Spleen (tissue), 11 donors: ENCODE data around the gene SLAMF9. TPM values are rescaled to one million over a fixed set of nuclear protein-coding genes. Genes with fewer than 3 reads are reported as not detected.

Source experiments
- DNase-seq: peaks from one replicate; pipeline ENCODE4 v3.0.0-alpha.2; 2020
- H3K27ac ChIP-seq, 8 donors: fragments of 200-600 bp; sonication (generic) in 7 of 8; 1 replicate in 4 of 8; 2 replicates in 4 of 8; pipeline versions ENCODE4 v1.5.0 to v1.8.0; 2016 to 2021; ENCODE audit warnings: inconsistent platforms in 4 of 8, mild to moderate bottlenecking in 4 of 8, moderate library complexity in 1 of 8
- H3K27me3 ChIP-seq, 7 donors: fragments of 200-600 bp; sonication (generic) in 6 of 7; replicated peaks in 1 of 7; 1 replicate in 4 of 7; 2 replicates in 3 of 7; pipeline versions ENCODE4 v1.5.0 to v1.8.0; 2016 to 2021; ENCODE audit warnings: inconsistent platforms in 3 of 7, mild to moderate bottlenecking in 1 of 7
- H3K36me3 ChIP-seq, 6 donors: fragments of 200-600 bp; sonication (generic) in 5 of 6; 1 replicate in 4 of 6; 2 replicates in 2 of 6; pipeline versions ENCODE4 v1.5.0 to v1.8.0; 2016 to 2021; ENCODE audit warnings: inconsistent platforms in 2 of 6
- H3K4me1 ChIP-seq, 6 donors: fragments of 200-600 bp; sonication (generic) in 5 of 6; 1 replicate in 3 of 6; 2 replicates in 3 of 6; pipeline versions ENCODE4 v1.5.0 to v1.8.0; 2016 to 2021; ENCODE audit warnings: inconsistent platforms in 3 of 6
- H3K4me3 ChIP-seq, 8 donors: fragments of 200-600 bp; sonication (generic) in 7 of 8; 1 replicate in 4 of 8; 2 replicates in 4 of 8; pipeline versions ENCODE4 v1.5.0 to v1.8.0; 2016 to 2021; ENCODE audit warnings: inconsistent platforms in 4 of 8, mild to moderate bottlenecking in 4 of 8, moderate library complexity in 2 of 8
- H3K9me3 ChIP-seq, 8 donors: fragments of 200-600 bp; sonication (generic) in 7 of 8; 1 replicate in 4 of 8; 2 replicates in 4 of 8; pipeline versions ENCODE4 v1.5.0 to v1.8.0; 2016 to 2021; ENCODE audit warnings: inconsistent platforms in 4 of 8
- POLR2A ChIP-seq, 3 donors: fragments of 450-650 bp; IDR thresholded peaks; one replicate each; pipeline ENCODE4 v1.5.1; 2017; ENCODE audit warnings: antibody characterized with exemption in 3 of 3, mild to moderate bottlenecking in 1 of 3
- POLR2AphosphoS5 ChIP-seq, 3 donors: sonication (generic); formaldehyde crosslinking; IDR thresholded peaks; one replicate each; pipeline ENCODE4 v1.5.1; 2017; ENCODE audit warnings: antibody characterized with exemption in 3 of 3
- WGBS, 5 donors: extraction: QIAGEN DNeasy Blood & Tissue Kit in 3 of 5; methylation state at CpG; one replicate each; pipeline versions ENCODE4 v1.1.5 to v1.1.7; 2013 to 2018; 5-methylcytosine and 5-hydroxymethylcytosine counted together
- intact Hi-C: fragments of 100-400 bp; cut with DNase I; formaldehyde crosslinking; loops from one replicate; pipeline ENCODE4 v1.15.0; 2023; ENCODE audit warnings: low total_unique reads
- polyA plus RNA-seq, 3 donors: library from polyadenylated mRNA; stranded (reverse); fragments of 200-250 nt; gene quantifications; one replicate each; pipeline ENCODE4 v1.2.1, GENCODE V29; 2013
- total RNA-seq, 7 donors: library from RNA; depleted of rRNA in 3 of 7; stranded (reverse); fragments of >200 nt in 3 of 7; fragmentation: NEBNext Ultra II Directional in 4 of 7; extraction: Animal tissue kit (Norgen Biotek cat#: 25700) in 4 of 7; gene quantifications; one replicate each; pipeline versions ENCODE4 v1.1.0 to v1.2.1, GENCODE V29; 2016 to 2021
- TF ChIP-seq, protein P1 (sequence below), 11 experiments: fragments of 200-600 bp in 7 of 11; fragments of 450-650 bp in 4 of 11; sonication (generic) in 4 of 11; IDR thresholded peaks in 8 of 11; conservative IDR thresholded peaks in 3 of 11; 1 replicate in 7 of 11; 2 replicates in 4 of 11; pipeline versions ENCODE4 v1.4.0 to v1.8.0; 2016 to 2021; ENCODE audit warnings: antibody characterized with exemption in 11 of 11, inconsistent platforms in 4 of 11, mild to moderate bottlenecking in 1 of 11
- donor health status: healthy with polysubstance abuse.
- donor health status: DM: no; HTN: no; CAD: no; lungs with moderate emphysema.
- donor health status: DM: no; HTN: no; CAD: no.
- donor health status: Bipolar disorder and iron deficiency.
- donor health status: healthy.
- donor health status: DM: no; HTN: no; CAD: no.
- donor health status: DM: yes; HTN: yes; CAD: no.

SLAMF9 gene
- total and polyA plus RNA-seq, 10 donors = 0.14 to 1.3 (median 0.46) TPM; not detected in 4

DNA sequence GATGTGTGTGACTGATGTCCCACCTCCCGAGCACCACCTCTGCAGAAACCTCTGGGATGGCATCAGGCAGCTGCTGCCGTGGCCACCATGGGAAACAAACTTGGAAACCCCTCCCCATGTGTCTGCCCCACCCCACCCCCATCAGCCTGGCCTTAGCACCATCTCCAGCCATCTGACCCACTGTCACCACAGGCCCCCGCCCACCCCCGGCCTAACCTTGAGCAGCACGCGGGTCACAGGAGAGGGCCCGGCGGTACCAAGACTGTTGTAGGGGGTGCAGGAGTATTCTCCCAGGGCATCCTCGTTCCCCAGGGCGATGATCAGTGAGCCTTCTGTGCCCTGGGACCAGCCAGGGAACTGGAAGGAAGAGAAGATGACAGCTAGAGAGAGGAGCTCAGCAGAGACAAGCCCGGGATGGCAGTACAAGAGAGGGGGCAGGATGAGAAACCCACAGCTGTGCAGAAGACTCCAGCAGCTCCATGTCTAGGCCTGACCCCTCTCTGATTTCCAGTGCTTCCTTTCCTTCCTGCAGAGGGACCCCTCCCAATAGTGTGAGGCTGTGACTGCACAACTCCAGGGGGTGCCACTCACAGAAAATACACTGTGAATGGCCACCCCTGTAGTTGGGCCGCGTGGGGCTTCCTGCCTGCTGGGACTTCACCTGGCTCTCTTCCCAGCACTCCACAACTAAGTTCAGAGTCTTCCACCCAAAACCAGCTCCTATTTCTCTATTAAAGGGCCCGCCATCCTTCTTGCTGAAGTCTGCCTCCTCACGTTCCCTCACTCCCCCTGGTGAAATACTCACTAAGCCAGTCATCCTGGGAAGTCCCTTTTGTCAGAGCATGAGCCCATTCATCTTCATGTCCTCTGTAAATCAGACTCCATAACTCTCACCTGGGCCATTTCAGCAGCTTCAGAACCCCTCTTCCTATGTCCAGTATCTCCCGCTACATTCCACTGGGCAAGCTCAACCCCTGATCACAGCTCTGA lies 21.4 kb downstream of the SLAMF9 start:
- WGBS, 5 donors = 66 to 81% (median 72%) methylated on average over 15 to 16 of the region's 16 CpGs
- Histone ChIP-seq H3K9me3 (no peaks in the 10 kb centered on the region), H3K36me3 (no peaks in the 10 kb centered on the region), H3K4me1 (peaks cover 15 to 48% (median 31%) of the 10 kb centered on the region in 6 donors), H3K27ac (no peak overlapping the region), H3K27me3 (peaks cover 0 to 10% (median 0%) of the 10 kb centered on the region in 7 donors), H3K4me3 (no peak overlapping the region)
- TF ChIP-seq, protein P1, sequence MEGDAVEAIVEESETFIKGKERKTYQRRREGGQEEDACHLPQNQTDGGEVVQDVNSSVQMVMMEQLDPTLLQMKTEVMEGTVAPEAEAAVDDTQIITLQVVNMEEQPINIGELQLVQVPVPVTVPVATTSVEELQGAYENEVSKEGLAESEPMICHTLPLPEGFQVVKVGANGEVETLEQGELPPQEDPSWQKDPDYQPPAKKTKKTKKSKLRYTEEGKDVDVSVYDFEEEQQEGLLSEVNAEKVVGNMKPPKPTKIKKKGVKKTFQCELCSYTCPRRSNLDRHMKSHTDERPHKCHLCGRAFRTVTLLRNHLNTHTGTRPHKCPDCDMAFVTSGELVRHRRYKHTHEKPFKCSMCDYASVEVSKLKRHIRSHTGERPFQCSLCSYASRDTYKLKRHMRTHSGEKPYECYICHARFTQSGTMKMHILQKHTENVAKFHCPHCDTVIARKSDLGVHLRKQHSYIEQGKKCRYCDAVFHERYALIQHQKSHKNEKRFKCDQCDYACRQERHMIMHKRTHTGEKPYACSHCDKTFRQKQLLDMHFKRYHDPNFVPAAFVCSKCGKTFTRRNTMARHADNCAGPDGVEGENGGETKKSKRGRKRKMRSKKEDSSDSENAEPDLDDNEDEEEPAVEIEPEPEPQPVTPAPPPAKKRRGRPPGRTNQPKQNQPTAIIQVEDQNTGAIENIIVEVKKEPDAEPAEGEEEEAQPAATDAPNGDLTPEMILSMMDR (IDR thresholded peaks at IDR 0.05 in 8 of 11, conservative IDR thresholded peaks at IDR 0.05 in 3 of 11) = no peak
- no peak for TF ChIP-seq POLR2A (IDR thresholded peaks at IDR 0.05)
- TF ChIP-seq POLR2AphosphoS5 (IDR thresholded peaks at IDR 0.05) = no peak
- DNase-seq = peak; percentile 69
- intact Hi-C loops = no loop called here

DNA sequence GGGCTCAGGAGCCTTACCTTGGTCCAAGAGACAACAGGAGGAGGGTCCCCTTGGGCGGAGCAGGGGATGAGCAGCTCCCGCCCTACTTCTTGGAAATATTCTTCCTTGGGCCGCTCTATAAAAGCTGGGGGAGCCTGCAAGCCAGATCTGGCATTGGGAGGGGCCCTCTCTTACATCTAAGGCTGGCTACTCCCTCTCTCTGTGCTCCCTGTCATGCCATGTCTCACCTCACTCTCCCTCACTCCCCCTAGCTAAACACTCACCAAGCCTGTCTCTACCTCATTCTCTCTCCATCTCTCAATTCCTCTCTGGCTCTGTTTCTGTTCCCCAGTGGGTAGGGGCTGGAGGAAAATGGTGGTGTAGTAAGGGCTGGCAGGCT lies 22.3 kb downstream of the SLAMF9 start:
- H3K27me3 ChIP-seq = peaks cover 0 to 2% (median 0%) of the 10 kb centered on the region in 7 donors
- peaks cover 8 to 40% (median 23%) of the 10 kb centered on the region in 6 donors for H3K4me1 ChIP-seq
- DNase-seq = no peak
- no peak overlapping the region for H3K27ac ChIP-seq
- H3K9me3 ChIP-seq = no peaks in the 10 kb centered on the region
- 92 to 100% (median 97%) methylated on average over 3 of the region's 3 CpGs for WGBS, 5 donors
- H3K36me3 ChIP-seq = no peaks in the 10 kb centered on the region
- no peak overlapping the region for H3K4me3 ChIP-seq
- TF ChIP-seq, protein P1 (IDR thresholded peaks at IDR 0.05 in 8 of 11, conservative IDR thresholded peaks at IDR 0.05 in 3 of 11) = no peak
- no peak for TF ChIP-seq POLR2AphosphoS5 (IDR thresholded peaks at IDR 0.05)
- TF ChIP-seq POLR2A (IDR thresholded peaks at IDR 0.05) = no peak
- intact Hi-C loops = no loop called here

DNA sequence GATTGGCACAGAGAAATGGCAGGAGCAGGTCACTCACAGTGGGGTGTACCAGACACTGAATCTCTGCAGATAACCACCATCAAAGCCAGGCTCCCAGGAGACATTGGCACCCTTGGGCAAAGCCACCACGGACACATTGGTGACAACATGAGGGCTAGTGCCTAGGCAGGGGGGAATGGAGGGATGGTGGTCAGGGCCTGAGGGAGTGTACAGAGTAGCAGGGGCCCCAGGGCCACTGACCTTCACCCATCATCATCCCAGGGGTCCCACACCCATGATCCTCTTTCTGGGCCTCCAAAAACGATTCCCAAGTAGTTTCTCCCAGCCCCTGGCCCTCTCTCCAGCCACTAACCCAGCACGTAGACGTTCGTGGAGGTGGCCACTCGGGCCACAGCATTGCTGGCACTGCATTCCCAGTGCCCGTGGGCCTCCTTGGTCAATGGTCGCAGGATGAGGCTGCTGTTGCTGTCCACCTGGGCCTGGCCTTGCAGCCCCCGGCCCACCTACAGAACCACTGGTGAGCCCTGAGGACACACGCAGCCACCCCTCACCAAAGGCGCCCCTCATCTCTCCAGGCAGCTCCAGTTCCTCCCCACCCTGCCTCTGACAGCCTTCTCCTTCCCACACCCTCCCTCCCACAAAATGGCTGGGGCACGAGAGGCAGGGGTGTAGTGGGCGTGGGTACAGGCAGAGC lies 22.8 kb downstream of the SLAMF9 start:
- H3K4me1 ChIP-seq = peaks cover 6 to 40% (median 22%) of the 10 kb centered on the region in 6 donors
- no peak overlapping the region for H3K27ac ChIP-seq
- whole genome bisulfite sequencing, 5 donors = 78 to 96% (median 90%) methylated on average over 12 to 13 of the region's 13 CpGs
- H3K4me3 ChIP-seq = no peak overlapping the region
- no peaks in the 10 kb centered on the region for H3K36me3 ChIP-seq
- H3K9me3 ChIP-seq = no peaks in the 10 kb centered on the region
- no peaks in the 10 kb centered on the region for H3K27me3 ChIP-seq
- intact Hi-C loops = no loop called here
- DNase-seq = peak; percentile 63
- TF ChIP-seq POLR2A (IDR thresholded peaks at IDR 0.05) (no peak), POLR2AphosphoS5 (IDR thresholded peaks at IDR 0.05) (no peak)
- TF ChIP-seq, protein P1 (IDR thresholded peaks at IDR 0.05 in 8 of 11, conservative IDR thresholded peaks at IDR 0.05 in 3 of 11) = no peak

DNA sequence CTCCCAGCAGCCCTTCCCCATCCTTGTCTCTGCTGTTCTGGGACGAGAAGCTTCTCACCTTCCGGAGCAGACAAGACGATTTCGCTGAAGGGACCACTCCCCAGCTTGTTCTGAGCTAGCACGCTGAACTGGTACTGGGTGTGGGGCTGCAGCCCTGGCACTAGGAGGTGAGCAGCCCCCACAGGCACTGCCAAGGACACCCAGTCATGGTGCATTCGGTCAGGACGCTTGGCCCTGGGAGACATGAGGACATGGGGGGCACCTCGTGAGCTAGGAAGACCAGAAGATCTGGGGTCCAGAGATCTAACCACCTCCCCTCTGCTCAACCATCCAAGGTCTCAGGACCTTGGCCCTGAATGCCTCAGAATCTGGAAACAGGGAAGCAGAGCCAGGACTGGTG lies 23.4 kb downstream of the SLAMF9 start:
- intact Hi-C loops = no loop called here
- no peaks in the 10 kb centered on the region for H3K27me3 ChIP-seq
- peak; percentile 65 for DNase-seq
- H3K4me1 ChIP-seq = peaks cover 7 to 40% (median 24%) of the 10 kb centered on the region in 6 donors
- 94 to 97% (median 95%) methylated on average over 7 to 8 of the region's 8 CpGs for WGBS, 5 donors
- TF ChIP-seq, protein P1 (IDR thresholded peaks at IDR 0.05 in 8 of 11, conservative IDR thresholded peaks at IDR 0.05 in 3 of 11) = no peak
- no peak for TF ChIP-seq POLR2A (IDR thresholded peaks at IDR 0.05)
- no peak for TF ChIP-seq POLR2AphosphoS5 (IDR thresholded peaks at IDR 0.05)
- H3K9me3 ChIP-seq = no peaks in the 10 kb centered on the region
- H3K27ac ChIP-seq = no peak overlapping the region
- H3K36me3 ChIP-seq = no peaks in the 10 kb centered on the region
- H3K4me3 ChIP-seq = no peak overlapping the region
